Ovary (tissue), 3 donors: ENCODE results near the gene EIF4E1B.

Experiments used
- EP300 ChIP-seq: sonication (generic); formaldehyde crosslinking; IDR thresholded peaks from one replicate; pipeline ENCODE4 v1.6.1; 2017; ENCODE audit warnings: antibody characterized with exemption
- POLR2A ChIP-seq: fragments of 450-650 bp; IDR thresholded peaks from one replicate; pipeline ENCODE4 v1.6.1; 2017; ENCODE audit warnings: antibody characterized with exemption, mild to moderate bottlenecking, moderate library complexity
- TF ChIP-seq, protein P1 (sequence below), 3 donors: fragments of 450-650 bp in 2 of 3; fragments of 200-600 bp in 1 of 3; IDR thresholded peaks; one replicate each; pipeline versions ENCODE4 v1.5.1 to v1.8.0; 2016 to 2022; ENCODE audit warnings: antibody characterized with exemption in 3 of 3, mild to moderate bottlenecking in 1 of 3
- donor health status: DM: no; HTN: no; CAD: no.

DNA sequence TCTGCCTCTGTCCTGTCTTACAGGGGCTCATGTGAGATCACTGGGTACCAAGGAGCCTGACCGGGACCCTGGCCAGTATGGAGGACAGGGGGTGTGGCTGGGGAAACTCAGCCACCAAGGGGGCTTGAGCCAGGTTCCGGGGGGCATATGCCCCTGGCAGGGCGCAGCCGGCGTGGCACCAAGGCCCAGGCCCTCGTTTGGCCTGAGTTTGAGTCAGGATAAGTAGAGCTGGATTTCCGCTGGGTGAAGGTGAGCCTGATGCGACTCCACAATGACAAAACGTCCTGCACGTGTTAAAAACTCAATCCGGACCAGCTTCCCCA lies 16.2 kb downstream of the EIF4E1B start:
- TF ChIP-seq POLR2A (no peak), EP300 (no peak)
- TF ChIP-seq, protein P1, sequence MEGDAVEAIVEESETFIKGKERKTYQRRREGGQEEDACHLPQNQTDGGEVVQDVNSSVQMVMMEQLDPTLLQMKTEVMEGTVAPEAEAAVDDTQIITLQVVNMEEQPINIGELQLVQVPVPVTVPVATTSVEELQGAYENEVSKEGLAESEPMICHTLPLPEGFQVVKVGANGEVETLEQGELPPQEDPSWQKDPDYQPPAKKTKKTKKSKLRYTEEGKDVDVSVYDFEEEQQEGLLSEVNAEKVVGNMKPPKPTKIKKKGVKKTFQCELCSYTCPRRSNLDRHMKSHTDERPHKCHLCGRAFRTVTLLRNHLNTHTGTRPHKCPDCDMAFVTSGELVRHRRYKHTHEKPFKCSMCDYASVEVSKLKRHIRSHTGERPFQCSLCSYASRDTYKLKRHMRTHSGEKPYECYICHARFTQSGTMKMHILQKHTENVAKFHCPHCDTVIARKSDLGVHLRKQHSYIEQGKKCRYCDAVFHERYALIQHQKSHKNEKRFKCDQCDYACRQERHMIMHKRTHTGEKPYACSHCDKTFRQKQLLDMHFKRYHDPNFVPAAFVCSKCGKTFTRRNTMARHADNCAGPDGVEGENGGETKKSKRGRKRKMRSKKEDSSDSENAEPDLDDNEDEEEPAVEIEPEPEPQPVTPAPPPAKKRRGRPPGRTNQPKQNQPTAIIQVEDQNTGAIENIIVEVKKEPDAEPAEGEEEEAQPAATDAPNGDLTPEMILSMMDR (IDR thresholded peaks at IDR 0.05), result no peak
